ENCODE data around the gene STK10.

The STK10 gene

GRCh38 chr5:172002840-172003512 lies 185.0 kb downstream of the STK10 start:
- no peak for DNase-seq (ENCODE audit: low read depth)
- H3K4me3 ChIP-seq (ENCODE audit: low read depth, low read length), result no peak overlapping the region
- TF ChIP-seq, protein P1, sequence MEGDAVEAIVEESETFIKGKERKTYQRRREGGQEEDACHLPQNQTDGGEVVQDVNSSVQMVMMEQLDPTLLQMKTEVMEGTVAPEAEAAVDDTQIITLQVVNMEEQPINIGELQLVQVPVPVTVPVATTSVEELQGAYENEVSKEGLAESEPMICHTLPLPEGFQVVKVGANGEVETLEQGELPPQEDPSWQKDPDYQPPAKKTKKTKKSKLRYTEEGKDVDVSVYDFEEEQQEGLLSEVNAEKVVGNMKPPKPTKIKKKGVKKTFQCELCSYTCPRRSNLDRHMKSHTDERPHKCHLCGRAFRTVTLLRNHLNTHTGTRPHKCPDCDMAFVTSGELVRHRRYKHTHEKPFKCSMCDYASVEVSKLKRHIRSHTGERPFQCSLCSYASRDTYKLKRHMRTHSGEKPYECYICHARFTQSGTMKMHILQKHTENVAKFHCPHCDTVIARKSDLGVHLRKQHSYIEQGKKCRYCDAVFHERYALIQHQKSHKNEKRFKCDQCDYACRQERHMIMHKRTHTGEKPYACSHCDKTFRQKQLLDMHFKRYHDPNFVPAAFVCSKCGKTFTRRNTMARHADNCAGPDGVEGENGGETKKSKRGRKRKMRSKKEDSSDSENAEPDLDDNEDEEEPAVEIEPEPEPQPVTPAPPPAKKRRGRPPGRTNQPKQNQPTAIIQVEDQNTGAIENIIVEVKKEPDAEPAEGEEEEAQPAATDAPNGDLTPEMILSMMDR (IDR thresholded peaks at IDR 0.05; ENCODE audit: insufficient read depth, low read depth, low read length, missing control alignments), result no peak

DNA sequence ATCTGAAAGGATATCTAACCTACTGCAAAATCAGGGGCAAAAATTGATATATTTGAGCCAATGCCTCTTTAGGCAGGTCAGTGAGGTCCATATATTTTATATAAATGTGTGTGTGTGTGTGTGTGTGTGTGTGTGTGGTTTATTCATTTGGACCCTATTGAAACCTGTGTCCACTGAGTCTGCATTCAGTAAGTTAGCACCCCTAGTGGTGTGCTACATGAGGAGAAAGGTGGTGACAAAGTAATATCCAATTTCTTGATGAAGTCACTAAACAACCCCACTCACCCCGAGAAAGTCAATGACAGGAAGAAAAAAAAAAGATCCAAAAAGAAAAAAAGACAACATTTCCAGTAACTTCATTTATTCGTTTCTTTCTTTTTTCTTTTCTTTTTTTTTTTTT lies 185.7 kb downstream of the STK10 start:
- peak; percentile 46 for DNase-seq (ENCODE audit: low read depth)
- no peak overlapping the region for H3K4me3 ChIP-seq (ENCODE audit: low read depth, low read length)
- TF ChIP-seq, protein P1 (IDR thresholded peaks at IDR 0.05; ENCODE audit: insufficient read depth, low read depth, low read length, missing control alignments), result peak; percentile 50

- peak; percentile 54 for DNase-seq (ENCODE audit: low read depth)
- H3K4me3 ChIP-seq (ENCODE audit: low read depth, low read length), result no peak overlapping the region
- TF ChIP-seq, protein P1 (IDR thresholded peaks at IDR 0.05; ENCODE audit: insufficient read depth, low read depth, low read length, missing control alignments), result no peak
These were observed 188.1 kb downstream of the STK10 start for GRCh38 chr5:171999877-172000276.

DNA sequence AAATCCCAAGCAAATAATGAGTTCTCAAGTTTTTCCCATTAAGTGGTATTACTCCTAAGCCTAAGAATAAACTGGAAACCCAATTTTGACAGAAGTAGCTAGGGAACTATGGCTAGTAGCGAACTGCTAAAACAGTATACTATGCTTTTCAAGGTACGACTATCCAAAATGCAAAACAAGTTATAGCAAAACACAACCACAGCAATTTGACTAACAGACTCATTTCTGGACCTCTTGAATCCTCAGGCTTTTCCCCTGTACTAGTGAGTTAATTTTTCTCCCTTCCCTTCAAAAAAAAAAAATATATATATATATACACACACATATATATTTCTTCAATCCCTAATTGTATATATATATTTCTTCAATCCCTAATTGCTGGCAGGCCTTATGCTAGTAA lies 188.9 kb downstream of the STK10 start:
- DNase-seq (ENCODE audit: low read depth), result no peak
- no peak overlapping the region for H3K4me3 ChIP-seq (ENCODE audit: low read depth, low read length)
- TF ChIP-seq, protein P1 (IDR thresholded peaks at IDR 0.05; ENCODE audit: insufficient read depth, low read depth, low read length, missing control alignments), result no peak

DNA sequence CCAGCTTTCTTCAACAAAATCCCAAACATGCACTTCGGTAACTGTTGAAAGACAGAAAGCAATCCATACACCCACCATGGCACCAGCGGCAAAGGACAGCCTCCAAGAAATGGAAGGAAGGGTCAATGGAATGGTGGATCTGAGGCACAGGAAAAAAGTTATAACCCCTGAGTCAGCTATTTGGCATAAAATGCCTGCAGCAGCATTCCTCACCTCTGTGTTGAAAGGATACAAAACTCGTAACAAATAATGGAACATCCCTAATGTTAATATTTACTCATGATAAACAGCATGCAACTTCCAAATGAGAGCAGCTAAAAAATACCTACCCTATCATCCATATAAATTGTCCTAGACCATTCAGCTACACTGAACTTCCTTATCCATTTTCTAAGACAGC lies 191.0 kb downstream of the STK10 start:
- TF ChIP-seq, protein P1 (IDR thresholded peaks at IDR 0.05; ENCODE audit: insufficient read depth, low read depth, low read length, missing control alignments), result no peak
- no peak overlapping the region for H3K4me3 ChIP-seq (ENCODE audit: low read depth, low read length)
- no peak for DNase-seq (ENCODE audit: low read depth)

DNA sequence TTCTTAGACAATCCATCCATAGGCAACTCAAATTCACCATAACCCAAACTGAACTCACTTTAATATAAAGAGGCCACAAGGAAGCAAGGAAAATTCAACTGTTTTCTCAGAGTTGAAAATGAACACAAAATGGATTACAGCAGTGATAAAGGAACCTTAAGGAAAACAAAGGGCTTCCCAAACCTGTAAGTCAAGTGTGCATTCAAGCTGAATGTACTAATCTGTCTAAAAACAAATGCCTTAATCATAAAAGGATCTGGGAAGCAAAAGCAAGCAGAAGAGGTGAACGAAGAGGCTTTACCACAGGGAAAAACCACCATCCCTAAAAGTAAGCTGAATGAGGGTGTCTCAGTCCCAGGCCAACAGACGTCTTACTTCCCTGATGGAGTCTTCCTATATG lies 195.2 kb downstream of the STK10 start:
- TF ChIP-seq, protein P1 (IDR thresholded peaks at IDR 0.05; ENCODE audit: insufficient read depth, low read depth, low read length, missing control alignments), result no peak
- no peak for DNase-seq (ENCODE audit: low read depth)
- H3K4me3 ChIP-seq (ENCODE audit: low read depth, low read length), result no peak overlapping the region

DNA sequence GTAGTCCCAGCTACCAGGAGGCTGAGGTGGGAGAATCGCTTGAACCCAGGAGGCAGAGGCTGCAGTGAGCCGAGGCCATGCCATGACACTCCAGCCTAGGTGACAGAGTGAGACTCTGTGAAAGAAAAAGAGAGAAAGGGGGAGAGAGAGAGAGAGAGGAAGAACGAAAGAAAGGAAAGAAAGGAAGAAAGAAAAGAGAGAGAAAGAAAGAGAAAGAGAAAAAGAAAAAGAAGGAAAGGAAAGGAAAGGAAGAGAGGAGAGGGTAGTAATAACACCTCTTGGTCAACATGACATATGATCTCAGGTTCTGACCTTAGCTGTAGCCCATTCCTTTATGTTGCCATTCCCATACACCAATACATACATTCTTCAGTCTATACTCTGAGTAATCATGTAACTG lies 195.7 kb downstream of the STK10 start:
- H3K4me3 ChIP-seq (ENCODE audit: low read depth, low read length), result no peak overlapping the region
- TF ChIP-seq, protein P1 (IDR thresholded peaks at IDR 0.05; ENCODE audit: insufficient read depth, low read depth, low read length, missing control alignments), result no peak
- no peak for DNase-seq (ENCODE audit: low read depth)

All from GM12865 (cell line).